Parathyroid adenoma (tissue), 2 donors: ENCODE results near the gene ZFAND3.
"Not testable (repeated sequence)": the region's sequence is repeated elsewhere in the genome, so short reads cannot be mapped to it uniquely, and the experiment has no call there.

Source experiments
- H2AFZ ChIP-seq: fragments of 300-600 bp; sonication (generic); one replicate; pipeline ENCODE4 v1.7.0; 2017; ENCODE audit warnings: antibody characterized with exemption, mild to moderate bottlenecking
- H3K27ac ChIP-seq: fragments of 300-600 bp; sonication (generic); one replicate; pipeline ENCODE4 v1.7.0; 2017
- H3K27me3 ChIP-seq: fragments of 300-600 bp; sonication (generic); one replicate; pipeline ENCODE4 v1.7.0; 2017; ENCODE audit warnings: low read length; ENCODE audit not compliant: control insufficient read depth, insufficient read depth
- H3K36me3 ChIP-seq: fragments of 300-600 bp; sonication (generic); one replicate; pipeline ENCODE4 v1.7.0; 2017; ENCODE audit warnings: low read length; ENCODE audit not compliant: control insufficient read depth, insufficient read depth
- H3K4me1 ChIP-seq: fragments of 300-600 bp; sonication (generic); one replicate; pipeline ENCODE4 v1.7.0; 2017; ENCODE audit warnings: control low read depth
- H3K4me2 ChIP-seq: fragments of 300-600 bp; sonication (generic); one replicate; pipeline ENCODE4 v1.7.0; 2017; ENCODE audit warnings: low read length
- H3K4me3 ChIP-seq: fragments of 300-600 bp; sonication (generic); one replicate; pipeline ENCODE4 v1.7.0; 2017; ENCODE audit warnings: low read depth, low read length
- H3K79me2 ChIP-seq: fragments of 300-600 bp; sonication (generic); one replicate; pipeline ENCODE4 v1.7.0; 2017; ENCODE audit warnings: control low read depth
- H3K9ac ChIP-seq: fragments of 300-600 bp; sonication (generic); one replicate; pipeline ENCODE4 v1.7.0; 2017; ENCODE audit warnings: mild to moderate bottlenecking
- H3K9me3 ChIP-seq: fragments of 300-600 bp; sonication (generic); one replicate; pipeline ENCODE4 v1.7.0; 2017; ENCODE audit warnings: low read length; ENCODE audit not compliant: control insufficient read depth
- CTCF ChIP-seq: fragments of 300-600 bp; sonication (generic); IDR thresholded peaks from one replicate; pipeline ENCODE4 v1.7.0; 2017; ENCODE audit warnings: antibody characterized with exemption, mild to moderate bottlenecking
- donor health status: primary hyperparathyroidism.

ZFAND3 gene

DNA sequence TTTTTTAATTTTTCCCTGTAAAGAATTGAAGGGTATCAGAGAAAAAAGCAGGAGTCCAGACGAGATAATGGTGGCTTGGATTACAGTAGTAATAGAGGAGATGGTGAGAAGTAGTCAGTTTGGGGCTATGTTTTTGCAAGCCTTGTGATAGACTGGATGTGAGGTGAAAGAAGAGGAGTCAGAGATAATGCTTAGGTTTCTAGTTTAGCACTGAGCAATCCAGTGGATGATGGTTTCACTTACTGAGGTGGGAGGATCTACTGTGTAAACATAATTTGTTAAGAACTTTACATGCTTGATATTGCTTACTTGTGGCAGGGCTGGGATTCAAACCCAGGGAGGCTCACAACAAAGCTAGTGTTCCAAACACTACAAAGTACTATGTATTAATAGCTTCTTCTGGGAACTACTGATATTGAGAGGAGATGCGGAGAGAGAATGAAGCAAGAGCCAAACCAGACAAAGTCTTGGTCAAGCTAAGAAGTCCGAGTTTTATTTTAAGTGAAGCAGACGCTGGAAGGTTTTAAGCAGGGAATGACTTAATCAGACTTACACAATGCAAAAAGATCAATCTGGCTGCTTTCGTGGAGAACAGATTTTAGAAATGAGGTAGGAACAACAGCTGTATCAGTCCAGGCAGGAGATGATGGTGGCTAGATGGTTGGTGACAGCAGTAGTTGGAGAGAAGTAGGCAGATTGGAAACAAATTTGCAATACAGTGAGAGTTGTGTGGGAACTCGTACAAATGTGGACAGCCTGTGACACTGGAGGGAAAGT lies 58.0 kb downstream of the ZFAND3 start:
- H3K4me1 ChIP-seq, result peaks cover 14% of the 10 kb centered on the region
- no peaks in the 10 kb centered on the region for H3K36me3 ChIP-seq
- no peak overlapping the region for H3K4me3 ChIP-seq
- H3K27ac ChIP-seq, result no peak overlapping the region
- no peak for TF ChIP-seq CTCF
- no peaks in the 10 kb centered on the region for H3K27me3 ChIP-seq
- peaks cover 41% of the 10 kb centered on the region for H3K79me2 ChIP-seq
- no peak overlapping the region for H3K4me2 ChIP-seq
- no peak overlapping the region for H3K9ac ChIP-seq
- H2AFZ ChIP-seq, result no peak overlapping the region
- H3K9me3 ChIP-seq, result no peaks in the 10 kb centered on the region

GRCh38 chr6:37878150-37878710 lies 58.7 kb downstream of the ZFAND3 start:
- Histone ChIP-seq H3K27ac (no peak overlapping the region), H3K4me3 (no peak overlapping the region), H3K27me3 (no peaks in the 10 kb centered on the region), H3K36me3 (no peaks in the 10 kb centered on the region), H3K9me3 (no peaks in the 10 kb centered on the region), H3K9ac (no peak overlapping the region), H2AFZ (no peak overlapping the region), H3K4me2 (no peak overlapping the region), H3K4me1 (peaks cover 14% of the 10 kb centered on the region), H3K79me2 (peaks cover 41% of the 10 kb centered on the region)
- TF ChIP-seq CTCF, result no peak

- not testable (repeated sequence) for H2AFZ ChIP-seq, H3K9ac ChIP-seq, H3K9me3 ChIP-seq, H3K27ac ChIP-seq, H3K27me3 ChIP-seq, H3K36me3 ChIP-seq, H3K4me3 ChIP-seq, H3K4me2 ChIP-seq
- Histone ChIP-seq H3K79me2 (peaks cover 47% of the 10 kb centered on the region), H3K4me1 (peaks cover 14% of the 10 kb centered on the region)
Observed at GRCh38 chr6:37880602-37881001, 61.1 kb downstream of the ZFAND3 start.

DNA sequence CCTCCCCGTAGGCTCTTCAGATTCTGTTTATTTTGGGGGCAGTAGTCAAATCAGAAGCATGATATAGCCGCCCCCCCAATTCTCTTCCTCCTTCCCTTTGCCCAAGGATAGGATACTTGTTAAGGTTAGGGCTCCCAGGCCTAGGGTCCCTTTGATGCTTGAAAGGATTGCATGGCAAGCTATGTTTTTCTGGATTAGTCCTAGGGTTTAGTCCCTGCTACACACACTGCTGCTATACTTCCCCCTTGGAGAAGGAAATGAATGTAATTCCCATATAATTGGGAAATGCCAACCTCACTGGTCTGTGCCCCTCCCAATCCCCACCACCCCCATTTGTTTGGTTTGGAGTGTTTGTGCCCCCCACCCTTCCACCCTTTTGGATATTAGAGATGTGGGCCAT lies 62.8 kb downstream of the ZFAND3 start:
- no peaks in the 10 kb centered on the region for H3K9me3 ChIP-seq
- peaks cover 10% of the 10 kb centered on the region for H3K4me1 ChIP-seq
- no peak overlapping the region for H3K4me2 ChIP-seq
- H3K36me3 ChIP-seq, result no peaks in the 10 kb centered on the region
- no peak for TF ChIP-seq CTCF
- no peak overlapping the region for H2AFZ ChIP-seq
- no peak overlapping the region for H3K4me3 ChIP-seq
- no peaks in the 10 kb centered on the region for H3K27me3 ChIP-seq
- no peak overlapping the region for H3K9ac ChIP-seq
- no peak overlapping the region for H3K27ac ChIP-seq
- H3K79me2 ChIP-seq, result peaks cover 49% of the 10 kb centered on the region

GRCh38 chr6:37882724-37883413 lies 63.3 kb downstream of the ZFAND3 start:
- Histone ChIP-seq H3K36me3 (no peaks in the 10 kb centered on the region), H3K9ac (no peak overlapping the region), H3K27me3 (no peaks in the 10 kb centered on the region), H3K79me2 (peaks cover 47% of the 10 kb centered on the region), H3K9me3 (no peaks in the 10 kb centered on the region), H2AFZ (no peak overlapping the region), H3K27ac (no peak overlapping the region), H3K4me1 (peaks cover 5% of the 10 kb centered on the region), H3K4me3 (no peak overlapping the region), H3K4me2 (no peak overlapping the region)
- TF ChIP-seq CTCF, result no peak
